ENCODE measurements around the gene CSNK2A3. TPM values are rescaled to one million over a fixed set of nuclear protein-coding genes. Genes with fewer than 3 reads are reported as not detected.

CSNK2A3 gene
- total and polyA plus RNA-seq, 9 of the 15 experiments (the other 6 are each of a cell fraction or from before 2014, with no cell fraction given): 0.33 to 6.1 (median 1.8) TPM

DNA sequence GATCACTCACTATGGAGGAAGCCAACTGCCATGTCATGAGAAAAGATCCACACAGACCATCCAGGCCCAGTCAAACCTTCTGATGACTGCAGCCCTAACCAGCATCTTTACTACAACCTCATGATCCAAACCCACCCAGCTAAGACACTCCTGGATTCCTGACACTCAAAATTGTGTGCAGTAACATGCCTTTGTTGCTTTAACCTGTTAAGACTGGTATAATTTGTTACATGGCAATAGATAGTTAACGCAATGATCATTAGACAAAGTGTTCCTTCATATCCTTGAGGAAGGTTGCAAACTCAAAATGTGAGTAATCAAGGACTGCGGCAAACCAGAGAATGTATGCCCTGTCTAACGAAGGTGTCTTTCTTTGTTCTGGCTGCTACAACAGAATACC, 47.1 kb upstream of the CSNK2A3 start:
- H3K9me1 ChIP-seq (ENCODE audit: control insufficient read depth, insufficient read depth, low read length): no peaks in the 10 kb centered on the region
- 0% methylated on average over 3 of the region's 3 CpGs for WGBS (ENCODE audit: insufficient coverage, low coverage, missing lambda C conversion rate)

More for the DNA sequence above, 47.1 kb upstream of the CSNK2A3 start:
- CTCF ChIA-PET (ENCODE audit: low intra/inter-chr PET ratio): no interaction called here
- TF ChIP-seq XRCC4 (IDR thresholded peaks at IDR 0.05; ENCODE audit: extremely low read depth, insufficient read depth, insufficient read length): no peak
- no peak for TF ChIP-seq PML (IDR thresholded peaks at IDR 0.05; ENCODE audit: low read length)
- TF ChIP-seq HDAC2 (IDR thresholded peaks at IDR 0.05): no peak
- no peak for TF ChIP-seq ZKSCAN1 (IDR thresholded peaks at IDR 0.05; ENCODE audit: low read depth, low read length)
- no peak for TF ChIP-seq RAD21 (CRISPR knock-in tag; conservative IDR thresholded peaks at IDR 0.05 in 1 of 2, IDR thresholded peaks at IDR 0.05 in 1 of 2)
- no peak for TF ChIP-seq HDAC3 (IDR thresholded peaks at IDR 0.05; ENCODE audit: borderline replicate concordance, partially characterized antibody)
- TF ChIP-seq RFX7 (CRISPR knock-in tag; IDR thresholded peaks at IDR 0.05): no peak
- TF ChIP-seq CREM (IDR thresholded peaks at IDR 0.05; ENCODE audit: low read depth): no peak
- TF ChIP-seq, protein P1, sequence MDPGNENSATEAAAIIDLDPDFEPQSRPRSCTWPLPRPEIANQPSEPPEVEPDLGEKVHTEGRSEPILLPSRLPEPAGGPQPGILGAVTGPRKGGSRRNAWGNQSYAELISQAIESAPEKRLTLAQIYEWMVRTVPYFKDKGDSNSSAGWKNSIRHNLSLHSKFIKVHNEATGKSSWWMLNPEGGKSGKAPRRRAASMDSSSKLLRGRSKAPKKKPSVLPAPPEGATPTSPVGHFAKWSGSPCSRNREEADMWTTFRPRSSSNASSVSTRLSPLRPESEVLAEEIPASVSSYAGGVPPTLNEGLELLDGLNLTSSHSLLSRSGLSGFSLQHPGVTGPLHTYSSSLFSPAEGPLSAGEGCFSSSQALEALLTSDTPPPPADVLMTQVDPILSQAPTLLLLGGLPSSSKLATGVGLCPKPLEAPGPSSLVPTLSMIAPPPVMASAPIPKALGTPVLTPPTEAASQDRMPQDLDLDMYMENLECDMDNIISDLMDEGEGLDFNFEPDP (CRISPR knock-in tag; IDR thresholded peaks at IDR 0.05): no peak
- TF ChIP-seq EZH2 (IDR thresholded peaks at IDR 0.05; ENCODE audit: borderline replicate concordance, low read depth, low read length): no peak
- no peak for TF ChIP-seq KLF10 (CRISPR knock-in tag; IDR thresholded peaks at IDR 0.05)
- TF ChIP-seq HLTF (IDR thresholded peaks at IDR 0.05): no peak
- H4K20me1 ChIP-seq (replicated peaks; ENCODE audit: control insufficient read depth, insufficient read depth, low read length): peaks cover 7% of the 10 kb centered on the region; the same call in 1 of the 2 replicates
- H3K9me3 ChIP-seq (replicated peaks; ENCODE audit: control insufficient read depth, insufficient read depth, low read depth, low read length): no peaks in the 10 kb centered on the region
- in situ Hi-C loops (cut with MboI) (no loop called here), intact Hi-C loops (cut with micrococcal nuclease) (loop anchor here (2.0 kb wide), 1 partner anchor 387 kb away; no protein-coding TSS in a partner anchor)
- H3K27ac ChIP-seq (ENCODE audit: extremely low read depth, low read depth, low read length): no peak overlapping the region
- H3K4me3 ChIP-seq: no peak overlapping the region
- no peak overlapping the region for H2AFZ ChIP-seq (ENCODE audit: low read depth, low read length)
- BruUV-seq (replicated peaks): no TSS peak
- H3K4me2 ChIP-seq (ENCODE audit: insufficient read depth, low read length): no peak overlapping the region
- no peak overlapping the region for H3K9ac ChIP-seq (ENCODE audit: insufficient read depth in 1 of 2, low read depth in 2 of 2, low read length in 2 of 2)
- DNase-seq (ENCODE audit: extremely low read depth in 1 of 4, low spot score in 3 of 4): no peak
- POLR2A ChIA-PET: no interaction called here
- H3K79me2 ChIP-seq (ENCODE audit: control insufficient read depth, insufficient read depth, low read length): no peaks in the 10 kb centered on the region
- no peak for ATAC-seq
- peaks cover 10 to 22% of the 10 kb centered on the region in 2 experiments; a peak in 3 of 5 replicates for H3K27me3 ChIP-seq (ENCODE audit: control insufficient read depth in 2 of 2, insufficient read depth in 2 of 2, low read length in 2 of 2)
- H3K36me3 ChIP-seq (ENCODE audit: control insufficient read depth, insufficient read depth, low read length): no peaks in the 10 kb centered on the region
- FAIRE-seq: no peak
- H3K4me1 ChIP-seq (replicated peaks in 1 of 2; ENCODE audit: control insufficient read depth in 2 of 2, insufficient read depth in 2 of 2, low read length in 2 of 2): no peaks in the 10 kb centered on the region

All from K562 (cell line).